ENCODE measurements around the gene OSBP2.
A peak's percentile ranks its signal among the peaks of the same experiment; 100 is the strongest.

Gene OSBP2

DNA sequence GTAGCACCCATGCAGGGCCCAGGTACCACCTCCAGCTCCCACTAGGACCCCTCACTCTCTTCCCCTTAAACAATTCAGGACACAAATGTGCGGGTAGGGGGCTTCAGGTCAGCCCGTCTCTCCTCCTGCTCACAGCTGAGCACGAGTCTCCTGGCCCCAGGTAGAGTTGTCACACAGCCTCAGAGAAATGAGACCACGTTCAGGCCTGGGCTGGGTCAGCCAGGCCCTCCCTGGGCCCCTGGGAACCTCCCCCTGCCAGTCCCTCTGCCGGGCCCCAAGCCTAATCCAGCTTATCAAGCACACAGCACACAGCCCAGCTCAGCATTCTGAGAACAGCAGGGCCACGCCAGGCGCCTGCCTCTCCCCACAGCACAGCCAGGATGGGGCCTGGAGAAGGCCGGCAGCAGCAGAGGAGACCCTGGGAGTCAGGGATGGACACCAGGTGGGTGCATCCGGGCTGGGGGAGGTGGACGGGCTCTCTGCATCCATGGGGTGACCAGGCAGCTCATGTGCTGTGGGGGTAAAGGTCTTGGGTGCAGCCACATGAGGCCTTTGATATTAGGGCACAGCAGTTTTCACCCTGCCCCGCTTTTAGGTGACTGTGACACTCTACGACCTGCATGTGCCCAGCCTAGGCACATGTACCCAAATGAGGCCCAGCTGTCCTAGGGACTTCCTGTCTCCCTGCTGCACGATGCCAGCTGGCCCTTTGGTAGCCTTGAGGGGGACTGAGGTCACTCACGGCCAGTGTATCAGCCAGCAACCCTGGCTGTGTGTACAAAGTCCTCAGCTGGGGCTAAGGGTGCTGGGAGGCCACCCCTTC lies 186.9 kb downstream of the OSBP2 start:
- DNase-seq (ENCODE audit: low spot score), result no peak

DNA sequence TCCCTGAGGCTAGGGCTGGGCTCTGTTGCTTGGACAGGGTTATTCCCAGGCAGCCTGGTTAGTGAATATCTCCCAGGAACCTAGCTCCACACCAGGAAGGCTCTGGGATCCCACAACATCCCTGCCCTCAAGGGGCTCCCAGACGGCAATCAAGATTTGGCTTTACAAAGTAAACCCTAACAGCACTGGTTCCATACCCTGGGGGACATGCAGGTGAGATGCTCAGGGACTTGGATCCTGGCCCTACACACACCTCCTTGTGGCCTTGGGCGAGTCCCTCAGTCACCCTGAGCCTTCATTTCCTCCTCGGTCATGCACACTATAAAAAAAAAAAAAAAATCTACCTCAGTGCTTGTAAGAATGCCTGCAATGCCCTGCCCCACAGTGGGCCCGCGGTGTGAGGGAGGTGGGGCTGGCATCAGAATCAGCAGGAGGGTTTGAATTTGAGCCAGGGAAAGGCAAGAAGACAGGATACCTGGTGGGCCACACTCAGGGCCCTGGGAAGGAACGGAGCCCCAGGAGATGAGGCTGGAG lies 187.6 kb downstream of the OSBP2 start:
- DNase-seq (ENCODE audit: low spot score), result no peak

GRCh38 chr22:30882974-30883533 lies 188.4 kb downstream of the OSBP2 start:
- no peak for DNase-seq (ENCODE audit: low spot score)

GRCh38 chr22:30883586-30884145 lies 189.0 kb downstream of the OSBP2 start:
- no peak for DNase-seq (ENCODE audit: low spot score)

DNA sequence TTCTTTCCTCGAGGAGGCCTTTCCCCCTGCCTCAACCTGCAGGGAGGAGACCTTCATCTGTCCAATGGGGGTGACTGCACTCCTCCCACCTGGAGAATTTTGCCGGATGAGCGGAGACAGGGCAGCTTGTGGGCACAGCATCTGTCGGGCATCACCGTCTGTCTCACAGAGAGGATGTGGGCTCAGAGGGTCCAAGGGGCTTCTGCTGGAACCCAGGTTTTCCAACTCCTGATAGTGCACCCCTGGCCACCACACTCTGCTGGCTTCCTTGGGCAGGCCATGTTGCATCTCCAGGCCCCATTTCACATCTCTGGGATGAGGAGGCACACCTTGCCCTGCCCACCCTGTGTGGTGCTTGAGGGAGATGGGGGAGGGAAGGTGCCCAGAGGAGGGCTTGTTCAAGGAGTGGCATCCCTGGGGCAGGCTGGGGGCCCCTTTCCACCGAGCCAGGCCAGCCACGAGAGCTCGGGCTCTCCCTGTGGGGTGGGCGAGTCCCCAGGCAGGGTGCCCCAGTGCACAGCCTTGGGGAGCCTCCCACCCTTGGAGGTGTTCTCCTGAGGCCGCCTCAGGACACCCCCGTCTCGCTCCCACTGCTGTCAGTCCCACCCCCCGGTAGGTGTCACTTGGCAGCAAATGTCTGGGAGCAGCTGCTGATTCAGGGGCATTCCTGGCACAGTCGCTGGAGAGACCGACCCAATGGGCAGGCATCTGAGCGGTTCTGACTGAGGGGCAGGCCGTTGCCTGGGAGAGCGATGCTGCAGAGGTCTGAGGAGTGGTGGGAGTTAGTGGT lies 189.7 kb downstream of the OSBP2 start:
- no peak for DNase-seq (ENCODE audit: low spot score)

DNA sequence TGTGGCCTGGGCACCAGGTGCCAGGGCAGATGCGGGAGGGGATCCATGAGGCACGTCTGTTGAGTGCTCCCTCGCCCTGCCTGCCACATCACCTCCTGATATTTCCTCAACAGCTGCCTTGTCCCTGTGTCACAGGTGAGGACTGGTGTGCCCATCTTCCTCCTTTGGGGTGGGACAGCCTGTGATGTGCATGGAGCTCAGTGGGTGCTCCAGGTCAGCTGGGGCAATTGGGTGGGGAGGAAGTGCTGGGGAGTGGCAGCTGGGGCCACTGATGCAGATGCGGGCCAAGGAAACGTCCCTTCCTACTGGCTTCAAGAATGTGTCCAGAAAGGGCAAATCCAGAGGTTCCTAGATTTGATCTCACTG lies 190.3 kb downstream of the OSBP2 start:
- DNase-seq (ENCODE audit: low spot score), result no peak

- no peak for DNase-seq (ENCODE audit: low spot score)
These were observed 190.9 kb downstream of the OSBP2 start for GRCh38 chr22:30885591-30885990.

GRCh38 chr22:30887453-30887852 lies 192.8 kb downstream of the OSBP2 start:
- no peak for DNase-seq (ENCODE audit: low spot score)

- no peak for DNase-seq (ENCODE audit: low spot score)
These were observed 193.2 kb downstream of the OSBP2 start for GRCh38 chr22:30887861-30888260.

GRCh38 chr22:30889268-30889995 lies 194.8 kb downstream of the OSBP2 start:
- no peak for DNase-seq (ENCODE audit: low spot score)

- no peak for DNase-seq (ENCODE audit: low spot score)
These were observed 195.4 kb downstream of the OSBP2 start for GRCh38 chr22:30889996-30890480.

- DNase-seq (ENCODE audit: low spot score), result peak; percentile 14
These were observed 196.2 kb downstream of the OSBP2 start for GRCh38 chr22:30890686-30891442.

DNA sequence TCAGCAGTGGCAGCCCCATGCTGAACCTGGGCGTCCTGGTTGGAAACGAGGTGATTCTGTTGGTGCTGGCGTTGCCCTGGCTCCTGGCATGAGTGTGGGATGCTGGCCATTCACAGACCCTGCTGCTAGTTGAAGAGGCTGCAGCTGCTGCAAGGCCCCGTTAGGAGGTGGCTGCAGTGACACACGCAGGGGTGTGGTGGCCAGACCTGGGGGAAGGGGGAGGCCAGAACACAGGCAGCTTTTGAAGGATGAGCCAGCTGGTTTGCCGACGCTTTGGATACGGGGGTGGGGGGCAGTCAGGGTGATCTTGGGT lies 196.7 kb downstream of the OSBP2 start:
- DNase-seq (ENCODE audit: low spot score), result no peak

DNA sequence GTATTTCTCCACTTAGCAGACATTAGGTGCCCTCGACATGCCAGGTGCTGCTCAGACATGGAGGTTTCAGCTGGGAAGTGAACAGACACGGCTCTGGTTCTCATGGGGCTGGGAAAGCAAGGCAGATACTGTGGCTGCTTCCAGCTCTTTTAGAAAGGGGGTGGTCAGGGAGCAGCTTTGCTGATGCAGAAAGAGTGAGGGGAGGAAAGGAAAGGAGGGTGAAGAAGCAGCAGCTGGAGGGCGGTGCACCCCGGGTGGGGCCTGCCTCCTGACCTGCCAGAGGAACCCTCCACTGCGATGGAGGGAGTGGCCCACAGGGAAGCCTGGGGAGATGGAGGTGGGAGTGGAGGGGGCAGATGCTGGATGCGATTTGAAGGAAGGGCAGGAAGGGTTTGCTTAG lies 197.1 kb downstream of the OSBP2 start:
- no peak for DNase-seq (ENCODE audit: low spot score)

GRCh38 chr22:30892286-30892685 lies 197.6 kb downstream of the OSBP2 start:
- no peak for DNase-seq (ENCODE audit: low spot score)

DNA sequence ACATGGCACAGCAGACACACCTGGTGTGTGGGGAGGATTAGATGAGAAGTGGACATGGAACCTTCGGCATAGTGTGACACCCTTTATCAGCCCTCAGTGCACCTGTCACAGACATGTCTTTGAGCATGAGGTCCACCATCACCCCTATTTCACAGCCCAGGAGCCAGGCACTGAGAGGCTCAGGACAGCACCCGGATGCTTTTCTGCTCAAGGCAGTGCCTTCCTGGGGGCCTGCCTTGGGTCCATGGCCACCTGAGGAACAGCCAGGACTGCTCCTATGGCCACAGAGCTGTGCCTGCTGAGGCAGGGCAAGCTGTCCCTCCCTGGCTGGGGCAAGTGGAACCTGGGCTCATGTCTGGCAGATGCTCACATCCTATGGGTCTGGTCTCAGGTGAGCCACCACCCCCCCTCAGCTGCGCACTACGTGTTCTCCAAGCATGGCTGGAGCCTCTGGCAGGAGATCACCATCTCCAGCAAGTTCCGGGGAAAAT lies 198.1 kb downstream of the OSBP2 start:
- no peak for DNase-seq (ENCODE audit: low spot score)

DNA sequence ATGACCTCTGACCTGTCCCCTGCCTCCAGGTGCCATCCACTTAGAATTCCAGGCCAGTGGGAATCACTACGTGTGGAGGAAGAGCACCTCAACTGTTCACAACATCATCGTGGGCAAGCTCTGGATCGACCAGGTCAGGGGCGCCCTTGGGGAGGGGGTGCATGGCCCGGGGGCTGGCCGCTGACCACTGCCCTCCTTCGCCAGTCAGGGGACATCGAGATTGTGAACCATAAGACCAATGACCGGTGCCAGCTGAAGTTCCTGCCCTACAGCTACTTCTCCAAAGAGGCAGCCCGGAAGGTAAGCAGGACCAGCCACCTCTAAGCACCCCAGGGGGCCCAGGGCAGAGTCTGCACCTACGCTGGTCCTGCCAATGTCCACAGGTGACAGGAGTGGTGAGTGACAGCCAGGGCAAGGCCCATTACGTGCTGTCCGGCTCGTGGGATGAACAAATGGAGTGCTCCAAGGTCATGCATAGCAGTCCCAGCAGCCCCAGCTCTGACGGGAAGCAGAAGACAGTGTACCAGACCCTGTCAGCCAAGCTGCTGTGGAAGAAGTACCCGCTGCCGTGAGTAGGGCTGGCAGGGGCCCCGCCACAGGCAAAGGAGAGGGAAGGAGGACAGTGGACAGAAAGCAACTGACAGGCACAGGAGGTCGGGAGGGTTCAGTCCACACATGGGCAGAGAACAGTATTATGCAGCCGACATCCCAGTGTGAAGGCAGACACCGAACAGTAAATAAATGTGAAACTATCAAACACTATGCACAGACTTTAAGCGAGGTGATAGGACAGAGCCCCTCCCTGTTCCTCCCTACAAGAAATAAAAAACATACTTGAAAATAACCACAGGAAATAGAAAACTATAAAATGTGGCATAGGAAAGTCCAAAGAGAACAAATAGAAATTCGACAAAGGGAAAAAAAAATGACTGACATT lies 199.0 kb downstream of the OSBP2 start:
- DNase-seq (ENCODE audit: low spot score), result no peak

DNA sequence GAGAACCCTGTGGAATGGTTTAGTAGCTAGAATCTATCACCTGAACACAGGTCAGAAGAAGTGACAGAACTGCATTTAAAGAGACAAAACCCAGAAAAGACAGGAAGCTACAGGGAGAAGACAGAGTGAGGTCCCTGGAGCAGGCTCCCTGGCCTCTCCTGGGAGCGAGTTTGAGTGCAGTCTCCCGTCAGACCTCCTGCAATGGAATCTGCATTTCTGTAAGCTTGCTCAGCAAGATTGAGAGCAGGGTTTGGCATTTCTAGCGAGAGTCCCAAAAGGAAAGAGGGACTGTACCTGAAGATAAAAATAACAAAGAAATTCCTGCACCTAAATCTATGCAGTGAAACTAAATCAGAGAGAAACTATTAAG lies 199.7 kb downstream of the OSBP2 start:
- no peak for DNase-seq (ENCODE audit: low spot score)

DNA sequence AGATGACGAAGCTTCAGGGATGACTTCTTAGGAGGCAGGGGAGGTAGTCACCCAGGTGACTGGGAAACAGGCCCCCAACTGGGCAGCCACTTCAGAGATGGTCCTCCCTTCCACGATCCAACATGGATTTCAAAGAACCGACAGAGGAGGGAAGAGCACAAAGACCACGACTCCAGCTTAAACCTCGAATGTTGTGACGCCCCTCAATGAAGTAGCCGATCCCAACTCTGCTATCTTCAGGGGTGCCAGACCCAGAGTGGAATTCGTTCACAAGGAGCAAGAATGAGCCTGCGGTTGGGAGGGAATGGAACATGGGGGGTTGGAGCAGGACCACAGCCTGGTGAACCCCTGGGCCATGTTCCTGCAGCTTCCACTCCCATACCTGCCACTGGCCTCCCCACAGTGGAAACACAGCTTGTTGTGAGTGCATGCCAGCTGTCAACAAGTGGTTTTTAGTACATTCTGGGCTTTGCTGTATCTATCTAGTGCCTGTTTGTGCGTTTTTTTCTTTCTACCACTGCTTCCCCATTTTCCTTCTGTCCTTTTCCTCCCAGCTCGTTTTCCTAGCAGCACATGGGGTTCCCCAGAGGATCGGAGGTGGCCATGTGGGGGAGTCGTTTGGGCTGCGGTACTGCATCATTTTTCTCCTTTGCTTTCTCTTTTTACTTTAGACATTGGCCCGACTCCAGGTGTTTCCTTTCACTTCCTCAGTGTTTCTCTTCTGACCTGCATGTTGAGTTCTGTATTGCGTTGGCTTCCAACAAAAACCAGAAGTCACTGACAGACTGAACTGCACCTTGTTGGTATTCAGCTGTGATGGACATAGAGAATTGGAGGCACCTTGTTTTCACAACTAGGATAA lies 208.1 kb downstream of the OSBP2 start:
- DNase-seq (ENCODE audit: low spot score), result no peak
